OCI-M1 (cell line): ENCODE measurements around the gene OLIG3.

Experiments used
- DNase-seq: peaks from one replicate; lab custom pipeline; 2025; lab: John Stamatoyannopoulos, UW

Gene OLIG3

DNA sequence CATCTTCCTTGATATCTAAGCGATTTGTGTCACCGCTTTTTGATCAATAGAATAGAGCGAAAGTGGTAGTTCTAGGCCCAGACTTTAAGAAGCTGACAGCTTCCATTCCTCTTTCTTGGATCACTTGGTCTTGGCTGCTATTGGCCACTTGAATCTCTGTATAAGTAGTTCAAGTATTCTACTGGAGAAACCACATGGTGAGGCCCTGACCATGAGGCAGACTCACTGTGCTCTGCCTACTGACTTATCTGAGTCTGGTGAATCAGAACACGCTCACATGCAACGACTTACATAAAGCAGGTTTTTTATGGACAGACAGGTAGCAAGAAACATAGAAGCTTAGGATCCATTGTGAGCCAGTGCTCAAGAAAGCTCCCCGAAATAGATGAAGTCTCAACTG is 27.0 kb downstream of the OLIG3 start:
- no peak for DNase-seq

DNA sequence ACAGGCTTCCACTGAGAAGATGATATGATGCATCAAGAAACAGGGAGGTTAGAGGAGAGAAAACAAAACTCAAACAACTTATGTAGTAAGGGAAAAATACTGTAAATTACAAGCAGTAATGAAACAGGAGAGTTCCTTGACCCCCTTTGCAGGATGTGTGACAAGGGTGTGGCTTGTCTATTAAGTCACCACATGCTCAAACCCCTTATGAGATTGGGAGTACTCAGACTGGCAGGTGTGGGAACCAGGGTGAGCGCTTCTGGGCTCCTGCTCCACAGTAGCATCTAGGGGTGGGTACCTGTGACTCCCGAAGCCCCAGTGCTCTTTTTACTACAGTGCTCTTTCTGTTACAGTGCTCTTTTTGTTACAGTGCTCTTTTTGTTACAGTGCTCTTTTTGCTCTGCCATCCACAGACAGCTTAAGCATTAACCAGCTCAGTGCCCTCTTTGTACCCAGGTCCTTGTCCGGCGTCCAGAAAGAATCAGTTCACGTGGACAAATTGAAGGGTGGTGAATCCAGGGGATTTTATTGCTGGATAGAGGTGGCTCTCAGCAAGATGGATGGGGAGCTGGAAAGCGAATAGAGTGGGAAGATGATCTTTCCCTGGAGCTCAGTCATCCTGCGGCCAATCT is 28.7 kb downstream of the OLIG3 start:
- DNase-seq, result no peak

DNA sequence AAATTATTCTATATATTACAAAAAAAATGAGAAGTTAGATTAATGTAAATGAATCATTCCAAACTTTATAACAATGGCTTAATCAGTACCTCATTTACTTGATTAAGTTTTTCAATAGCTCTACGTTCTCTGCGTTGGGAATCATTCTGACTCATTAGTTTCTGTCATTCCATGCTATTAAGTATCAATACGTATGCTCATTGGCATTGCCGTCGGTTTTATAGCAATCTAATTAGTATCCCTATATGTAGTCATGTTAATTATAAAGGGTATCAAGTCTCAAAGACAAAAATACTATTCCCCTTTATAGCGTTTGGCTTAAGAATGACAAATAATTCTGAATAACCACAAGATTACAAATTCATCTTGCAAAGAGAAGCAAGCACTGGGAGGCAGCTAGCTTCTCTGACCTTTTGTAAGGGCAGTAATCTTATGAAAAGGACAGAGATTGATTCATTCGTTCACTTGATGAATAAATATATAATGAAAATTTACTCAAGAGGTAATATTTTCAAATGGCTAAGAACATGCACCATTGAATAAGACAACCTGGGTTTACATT is 41.8 kb downstream of the OLIG3 start:
- DNase-seq, result no peak

DNA sequence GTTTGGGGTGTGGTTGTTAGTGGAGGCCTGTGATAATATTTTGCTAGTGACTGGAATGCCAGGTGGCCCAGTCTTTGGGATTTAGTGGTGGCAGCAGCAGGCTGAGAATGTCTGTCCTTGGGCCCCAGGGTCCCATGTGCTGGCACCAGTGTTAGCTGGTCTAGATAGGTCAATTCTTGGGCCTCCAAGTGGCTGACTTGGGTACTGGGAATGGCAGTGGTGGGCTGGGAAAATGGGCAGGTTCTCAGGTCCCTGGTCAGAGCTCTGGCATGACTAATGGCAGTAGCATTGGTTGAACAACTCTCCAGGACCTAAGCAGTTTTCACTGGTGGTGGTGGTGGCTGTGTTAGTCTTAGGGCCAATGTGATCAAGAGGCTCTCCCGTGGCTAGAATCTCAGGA is 50.3 kb downstream of the OLIG3 start:
- DNase-seq, result no peak
